MM.1S (cell line): ENCODE data around the gene HSD17B8.
A peak's percentile ranks its signal among the peaks of the same experiment; 100 is the strongest.

Source experiments
- DNase-seq: peaks from one replicate; pipeline ENCODE4 v3.0.0-alpha.2; 2015
- H2AFZ ChIP-seq: fragments of 300-600 bp; sonication (generic); 2 replicates; pipeline ENCODE4 v1.6.0; 2016; ENCODE audit warnings: antibody characterized with exemption, low read length
- H3F3A ChIP-seq: fragments of 300-600 bp; sonication (generic); 2 replicates; pipeline ENCODE4 v1.6.1; 2016; ENCODE audit warnings: mild to moderate bottlenecking, antibody characterized with exemption, low read length, moderate library complexity, mixed read lengths; ENCODE audit not compliant: insufficient read depth
- H3K27ac ChIP-seq: fragments of 300-600 bp; sonication (generic); 2 replicates; pipeline ENCODE4 v1.5.1; 2016; ENCODE audit warnings: mild to moderate bottlenecking, low read length
- H3K27me3 ChIP-seq: fragments of 300-600 bp; sonication (generic); replicated peaks from 2 replicates; pipeline ENCODE4 v1.6.0; 2016; ENCODE audit warnings: low read length; ENCODE audit not compliant: insufficient read depth
- H3K36me3 ChIP-seq: fragments of 300-600 bp; sonication (generic); replicated peaks from 2 replicates; pipeline ENCODE4 v1.6.1; 2016; ENCODE audit warnings: mild to moderate bottlenecking, low read length, mixed read lengths; ENCODE audit not compliant: insufficient read depth
- H3K4me1 ChIP-seq: fragments of 300-600 bp; sonication (generic); 2 replicates; pipeline ENCODE4 v1.6.1; 2016; ENCODE audit warnings: low read length, mixed read lengths
- H3K4me2 ChIP-seq: fragments of 300-600 bp; sonication (generic); 2 replicates; pipeline ENCODE4 v1.6.0; 2016; ENCODE audit warnings: low read depth, low read length
- H3K4me3 ChIP-seq: fragments of 300-600 bp; sonication (generic); 2 replicates; pipeline ENCODE4 v1.5.1; 2016; ENCODE audit warnings: low read length, mixed read lengths
- H3K79me2 ChIP-seq: fragments of 300-600 bp; sonication (generic); 2 replicates; pipeline ENCODE4 v1.6.1; 2016; ENCODE audit warnings: mixed run types, low read length, mixed read lengths
- H3K9ac ChIP-seq: fragments of 300-600 bp; sonication (generic); 2 replicates; pipeline ENCODE4 v1.6.1; 2016; ENCODE audit warnings: low read length, mixed read lengths
- H3K9me2 ChIP-seq: fragments of 300-600 bp; sonication (generic); replicated peaks from 2 replicates; pipeline ENCODE4 v1.6.1; 2016; ENCODE audit warnings: mild to moderate bottlenecking, low read length, mixed read lengths; ENCODE audit not compliant: insufficient read depth
- H3K9me3 ChIP-seq: fragments of 300-600 bp; sonication (generic); replicated peaks from 2 replicates; pipeline ENCODE4 v1.6.1; 2016; ENCODE audit warnings: mild to moderate bottlenecking, low read length, mixed read lengths; ENCODE audit not compliant: insufficient read depth
- H4K20me1 ChIP-seq: fragments of 300-600 bp; sonication (generic); 2 replicates; pipeline ENCODE4 v1.6.1; 2016; ENCODE audit warnings: mild to moderate bottlenecking, low read length, moderate library complexity, mixed read lengths; ENCODE audit not compliant: insufficient read depth
- EZH2 ChIP-seq: fragments of 300-600 bp; sonication (generic); optimal IDR thresholded peaks from 2 replicates; pipeline ENCODE3; 2017; ENCODE audit warnings: low read depth, mild to moderate bottlenecking, antibody characterized with exemption, low read length, mixed read lengths
- EZH2phosphoT487 ChIP-seq: fragments of 300-600 bp; sonication (generic); IDR thresholded peaks from 2 replicates; pipeline ENCODE4 v1.6.1; 2018; ENCODE audit warnings: antibody characterized with exemption, low read length
- TF ChIP-seq, protein P1 (sequence below): fragments of 300-600 bp; sonication (generic); IDR thresholded peaks from 2 replicates; pipeline ENCODE4 v1.5.1; 2016; ENCODE audit warnings: antibody characterized with exemption, low read length, mixed read lengths

HSD17B8 gene

DNA sequence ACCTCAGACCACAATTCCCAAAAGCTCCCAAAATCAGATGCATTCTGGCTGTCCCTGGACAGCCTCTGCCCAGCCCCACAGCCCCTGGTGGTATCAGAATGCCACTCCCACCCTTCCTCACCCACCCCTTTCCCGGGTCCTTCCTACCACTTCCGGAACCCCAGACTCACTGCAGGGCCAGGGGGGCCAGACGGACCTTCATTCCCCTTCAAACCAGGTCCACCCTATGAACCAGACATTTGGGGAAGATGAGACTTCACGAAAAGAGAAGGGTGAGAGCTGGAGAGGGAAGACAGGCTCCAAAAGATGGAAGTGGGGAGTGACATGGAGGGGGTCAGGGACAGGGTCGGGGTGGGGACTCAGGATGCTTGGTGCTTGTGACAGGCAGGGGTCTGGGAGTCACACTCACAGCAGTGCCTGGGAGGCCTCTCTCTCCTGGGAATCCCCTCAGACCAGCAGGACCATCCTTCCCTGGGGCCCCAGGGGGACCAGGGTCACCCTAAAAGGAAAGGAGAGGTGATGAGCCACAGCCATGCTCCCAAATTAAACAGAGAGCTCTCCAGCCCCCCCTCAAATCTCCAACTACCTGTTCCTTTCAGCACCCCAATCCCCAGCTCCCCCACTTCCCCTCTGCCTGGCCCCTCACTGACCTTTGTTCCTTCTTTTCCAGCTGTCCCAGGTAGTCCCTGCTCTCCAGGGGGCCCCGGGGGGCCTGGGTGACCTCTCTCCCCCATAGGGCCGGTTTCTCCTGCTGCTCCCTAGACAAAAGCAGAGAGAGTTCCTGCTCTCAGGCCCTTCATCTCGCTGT lies 32.4 kb upstream of the HSD17B8 start:
- Histone ChIP-seq H3K4me2 (no peak overlapping the region), H3K9me3 (no peaks in the 10 kb centered on the region)
- no peak for DNase-seq

DNA sequence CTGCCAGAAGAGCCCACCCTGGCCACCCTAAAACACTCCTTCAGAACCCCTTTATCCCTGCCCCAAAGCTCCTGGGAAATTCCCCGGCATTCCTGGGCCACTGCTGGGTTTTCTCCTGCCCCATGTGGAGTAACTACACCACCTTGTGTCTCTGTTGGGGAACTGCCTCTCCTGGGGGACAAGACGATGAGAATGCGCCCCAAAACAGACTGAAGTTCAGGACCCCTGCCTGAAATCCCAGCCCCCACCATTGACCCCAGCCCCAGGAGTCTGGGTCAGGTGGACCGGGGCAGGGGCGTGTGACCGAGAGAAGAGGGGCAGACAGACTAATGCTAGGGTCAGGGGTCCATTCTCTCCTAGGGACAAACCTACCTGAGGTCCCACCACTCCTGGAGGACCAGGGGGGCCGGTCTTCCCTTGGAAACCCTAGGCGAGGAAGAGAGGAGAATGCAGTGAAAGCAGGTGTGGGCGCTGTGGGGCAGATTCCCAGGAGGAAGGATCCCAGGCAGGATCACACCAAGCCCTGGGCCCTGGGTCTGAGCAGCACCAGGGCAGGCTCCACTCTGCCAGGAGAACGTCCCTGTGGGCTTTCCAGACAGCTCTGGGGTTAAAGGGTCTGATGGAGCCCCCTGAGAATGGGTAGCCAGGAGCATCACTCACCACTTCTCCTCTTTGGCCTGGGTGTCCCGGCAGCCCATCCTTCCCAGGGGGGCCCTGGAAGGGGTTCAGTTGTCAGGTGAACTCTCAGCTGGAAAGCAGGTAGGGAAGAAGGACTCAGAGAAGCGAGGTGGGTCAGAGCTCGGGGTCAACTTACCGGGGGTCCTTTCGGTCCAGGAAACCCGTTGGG lies 31.5 kb upstream of the HSD17B8 start:
- no peak for TF ChIP-seq EZH2
- TF ChIP-seq, protein P1, sequence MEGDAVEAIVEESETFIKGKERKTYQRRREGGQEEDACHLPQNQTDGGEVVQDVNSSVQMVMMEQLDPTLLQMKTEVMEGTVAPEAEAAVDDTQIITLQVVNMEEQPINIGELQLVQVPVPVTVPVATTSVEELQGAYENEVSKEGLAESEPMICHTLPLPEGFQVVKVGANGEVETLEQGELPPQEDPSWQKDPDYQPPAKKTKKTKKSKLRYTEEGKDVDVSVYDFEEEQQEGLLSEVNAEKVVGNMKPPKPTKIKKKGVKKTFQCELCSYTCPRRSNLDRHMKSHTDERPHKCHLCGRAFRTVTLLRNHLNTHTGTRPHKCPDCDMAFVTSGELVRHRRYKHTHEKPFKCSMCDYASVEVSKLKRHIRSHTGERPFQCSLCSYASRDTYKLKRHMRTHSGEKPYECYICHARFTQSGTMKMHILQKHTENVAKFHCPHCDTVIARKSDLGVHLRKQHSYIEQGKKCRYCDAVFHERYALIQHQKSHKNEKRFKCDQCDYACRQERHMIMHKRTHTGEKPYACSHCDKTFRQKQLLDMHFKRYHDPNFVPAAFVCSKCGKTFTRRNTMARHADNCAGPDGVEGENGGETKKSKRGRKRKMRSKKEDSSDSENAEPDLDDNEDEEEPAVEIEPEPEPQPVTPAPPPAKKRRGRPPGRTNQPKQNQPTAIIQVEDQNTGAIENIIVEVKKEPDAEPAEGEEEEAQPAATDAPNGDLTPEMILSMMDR, result peak; percentile 60
- DNase-seq, result no peak
- Histone ChIP-seq H3K79me2 (no peaks in the 10 kb centered on the region), H3K27me3 (peaks cover 44% of the 10 kb centered on the region), H3K4me1 (no peaks in the 10 kb centered on the region), H3K4me3 (no peak overlapping the region), H3K9ac (no peak overlapping the region), H3F3A (no peaks in the 10 kb centered on the region), H3K27ac (no peak overlapping the region), H3K9me3 (no peaks in the 10 kb centered on the region), H3K9me2 (no peaks in the 10 kb centered on the region), H2AFZ (no peak overlapping the region), H3K4me2 (no peak overlapping the region), H3K36me3 (no peaks in the 10 kb centered on the region), H4K20me1 (no peaks in the 10 kb centered on the region)

More for the DNA sequence above, 32.4 kb upstream of the HSD17B8 start:
- H3K27ac ChIP-seq, result no peak overlapping the region
- TF ChIP-seq, protein P1, result no peak
- no peak for TF ChIP-seq EZH2
- TF ChIP-seq EZH2phosphoT487, result no peak
- H3K9me2 ChIP-seq, result no peaks in the 10 kb centered on the region
- no peaks in the 10 kb centered on the region for H4K20me1 ChIP-seq
- H3K27me3 ChIP-seq, result peaks cover 37% of the 10 kb centered on the region
- H3K79me2 ChIP-seq, result no peaks in the 10 kb centered on the region
- no peak overlapping the region for H3K9ac ChIP-seq
- H2AFZ ChIP-seq, result no peak overlapping the region
- H3K4me1 ChIP-seq, result no peaks in the 10 kb centered on the region
- H3K4me3 ChIP-seq, result no peak overlapping the region
- no peaks in the 10 kb centered on the region for H3K36me3 ChIP-seq
- no peaks in the 10 kb centered on the region for H3F3A ChIP-seq

DNA sequence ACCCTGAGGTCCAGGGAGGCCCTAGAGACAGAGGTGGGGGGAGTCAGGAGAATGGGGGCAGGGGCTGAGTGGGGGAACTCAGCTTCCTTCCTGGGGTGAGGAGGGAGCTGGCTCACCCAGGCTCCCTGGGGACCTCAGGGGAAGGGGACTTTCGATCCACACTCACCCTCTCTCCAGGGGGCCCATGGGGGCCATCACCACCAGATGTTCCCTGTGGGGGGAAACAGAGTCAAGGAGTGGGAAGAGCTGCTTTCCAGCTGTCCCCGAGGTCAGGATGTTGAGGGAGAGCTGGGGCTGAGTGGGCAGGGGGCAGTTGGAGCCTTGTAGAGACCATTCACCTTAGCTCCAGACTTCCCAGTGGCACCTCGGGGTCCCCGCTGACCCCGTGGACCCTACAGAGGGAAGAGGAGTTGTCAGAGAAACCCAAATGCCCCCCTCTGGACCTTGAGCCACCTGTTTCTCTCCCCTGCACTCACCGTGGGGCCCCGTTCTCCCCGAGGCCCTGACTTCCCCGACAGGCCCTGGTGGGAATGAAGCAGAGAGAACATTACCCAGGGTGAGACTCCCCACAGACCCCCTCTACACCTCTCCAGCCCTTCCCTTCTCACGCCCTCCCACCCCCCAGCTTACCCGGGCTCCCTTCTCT lies 30.8 kb upstream of the HSD17B8 start:
- Histone ChIP-seq H3K9me3 (no peaks in the 10 kb centered on the region), H3K4me3 (no peak overlapping the region), H3K27ac (no peak overlapping the region)

More for the DNA sequence above, 30.8 kb upstream of the HSD17B8 start:
- no peak for DNase-seq
- no peak overlapping the region for H2AFZ ChIP-seq
- H3K9ac ChIP-seq, result no peak overlapping the region
- no peaks in the 10 kb centered on the region for H3F3A ChIP-seq
- H4K20me1 ChIP-seq, result no peaks in the 10 kb centered on the region
- no peaks in the 10 kb centered on the region for H3K4me1 ChIP-seq
- no peaks in the 10 kb centered on the region for H3K36me3 ChIP-seq
- H3K9me2 ChIP-seq, result no peaks in the 10 kb centered on the region
- peaks cover 45% of the 10 kb centered on the region for H3K27me3 ChIP-seq
- H3K79me2 ChIP-seq, result no peaks in the 10 kb centered on the region
- TF ChIP-seq, protein P1, result no peak
- TF ChIP-seq EZH2, result no peak
- TF ChIP-seq EZH2phosphoT487, result no peak
- no peak overlapping the region for H3K4me2 ChIP-seq
